ENCODE measurements around the gene TMEM263. TPM values are rescaled to one million over a fixed set of nuclear protein-coding genes. Genes with fewer than 3 reads are reported as not detected.

TMEM263 gene
- total RNA-seq, 4 donors from 2014 or later = 8.9 to 26.7 (median 15.9) TPM

DNA sequence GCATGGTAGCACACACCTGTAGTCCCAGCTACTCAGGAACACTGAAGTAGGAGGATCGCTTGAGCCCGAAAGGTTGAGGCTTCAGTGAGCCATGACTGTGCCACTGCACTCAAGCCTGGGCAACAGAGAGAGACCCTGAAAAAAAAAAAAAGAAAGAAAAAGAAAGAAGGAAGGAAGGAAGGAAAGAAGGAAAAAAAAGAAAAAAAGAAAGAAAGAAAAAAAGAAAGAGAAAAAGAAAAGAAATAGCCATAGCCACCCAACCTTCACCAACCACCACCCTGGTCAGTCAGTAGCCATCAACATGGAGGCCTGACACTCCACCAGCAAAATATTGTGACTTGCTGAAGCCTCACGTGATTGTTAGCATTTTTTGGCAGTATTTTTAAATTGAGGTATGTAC, 21.4 kb upstream of the TMEM263 start:
- ATAC-seq = no peak
- H3K4me1 ChIP-seq = no peaks in the 10 kb centered on the region
- H3K27me3 ChIP-seq = no peaks in the 10 kb centered on the region
- DNase-seq = no peak
- no peaks in the 10 kb centered on the region for H3K9me3 ChIP-seq
- H3K27ac ChIP-seq = no peak overlapping the region
- no peak overlapping the region for H3K4me3 ChIP-seq
- intact Hi-C loops (cut with DNase I; ENCODE audit: low total_unique reads) (no loop called here), in situ Hi-C loops (cut with MboI; ENCODE audit: low sequenced_read_pairs in 4 of 4) (no loop called here)
- H3K36me3 ChIP-seq = no peaks in the 10 kb centered on the region
- TF ChIP-seq, protein P1, sequence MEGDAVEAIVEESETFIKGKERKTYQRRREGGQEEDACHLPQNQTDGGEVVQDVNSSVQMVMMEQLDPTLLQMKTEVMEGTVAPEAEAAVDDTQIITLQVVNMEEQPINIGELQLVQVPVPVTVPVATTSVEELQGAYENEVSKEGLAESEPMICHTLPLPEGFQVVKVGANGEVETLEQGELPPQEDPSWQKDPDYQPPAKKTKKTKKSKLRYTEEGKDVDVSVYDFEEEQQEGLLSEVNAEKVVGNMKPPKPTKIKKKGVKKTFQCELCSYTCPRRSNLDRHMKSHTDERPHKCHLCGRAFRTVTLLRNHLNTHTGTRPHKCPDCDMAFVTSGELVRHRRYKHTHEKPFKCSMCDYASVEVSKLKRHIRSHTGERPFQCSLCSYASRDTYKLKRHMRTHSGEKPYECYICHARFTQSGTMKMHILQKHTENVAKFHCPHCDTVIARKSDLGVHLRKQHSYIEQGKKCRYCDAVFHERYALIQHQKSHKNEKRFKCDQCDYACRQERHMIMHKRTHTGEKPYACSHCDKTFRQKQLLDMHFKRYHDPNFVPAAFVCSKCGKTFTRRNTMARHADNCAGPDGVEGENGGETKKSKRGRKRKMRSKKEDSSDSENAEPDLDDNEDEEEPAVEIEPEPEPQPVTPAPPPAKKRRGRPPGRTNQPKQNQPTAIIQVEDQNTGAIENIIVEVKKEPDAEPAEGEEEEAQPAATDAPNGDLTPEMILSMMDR (IDR thresholded peaks at IDR 0.05 in 4 of 5, conservative IDR thresholded peaks at IDR 0.05 in 1 of 5) = no peak
- TF ChIP-seq POLR2A (IDR thresholded peaks at IDR 0.05) = no peak

DNA sequence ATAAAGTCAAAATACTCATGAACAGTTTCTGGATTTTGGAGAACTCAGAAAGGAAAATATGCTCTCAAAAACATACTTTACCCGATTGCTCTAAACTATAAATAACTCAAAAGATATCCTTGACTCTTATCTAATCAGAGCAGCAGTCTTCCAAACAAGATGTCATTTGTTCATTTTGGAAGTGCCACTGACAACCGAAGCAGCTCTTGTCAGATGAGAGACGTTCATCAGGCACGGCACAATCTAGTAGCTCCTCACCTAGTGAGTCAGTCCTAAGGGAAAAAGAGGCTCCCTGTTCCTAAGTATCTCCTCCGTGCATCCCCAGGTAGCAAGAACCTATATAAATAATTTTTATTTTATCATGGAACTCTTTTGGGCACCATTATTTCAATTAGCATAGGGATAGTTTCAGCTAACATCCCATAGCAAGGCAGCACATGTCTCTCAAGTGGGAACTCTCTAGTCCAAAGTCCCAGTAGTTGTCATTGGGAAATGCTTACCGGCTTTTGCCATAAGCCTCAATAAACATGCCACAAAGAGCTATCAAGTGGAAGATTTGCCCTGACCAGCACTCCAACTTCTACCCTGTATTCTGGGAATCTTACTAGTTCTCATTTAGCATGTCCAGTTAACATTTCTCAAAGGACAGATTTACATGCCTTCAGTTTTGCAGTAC, 14.1 kb upstream of the TMEM263 start:
- Histone ChIP-seq H3K36me3 (no peaks in the 10 kb centered on the region), H3K9me3 (no peaks in the 10 kb centered on the region), H3K4me3 (no peak overlapping the region), H3K27ac (no peak overlapping the region), H3K27me3 (no peaks in the 10 kb centered on the region), H3K4me1 (no peaks in the 10 kb centered on the region)
- in situ Hi-C loops (cut with MboI; ENCODE audit: low sequenced_read_pairs in 4 of 4) = no loop called here
- DNase-seq (no peak), ATAC-seq (no peak)
- intact Hi-C loops (cut with DNase I; ENCODE audit: low total_unique reads) = no loop called here
- TF ChIP-seq, protein P1 (IDR thresholded peaks at IDR 0.05 in 4 of 5, conservative IDR thresholded peaks at IDR 0.05 in 1 of 5) = no peak
- TF ChIP-seq POLR2A (IDR thresholded peaks at IDR 0.05) = no peak

DNA sequence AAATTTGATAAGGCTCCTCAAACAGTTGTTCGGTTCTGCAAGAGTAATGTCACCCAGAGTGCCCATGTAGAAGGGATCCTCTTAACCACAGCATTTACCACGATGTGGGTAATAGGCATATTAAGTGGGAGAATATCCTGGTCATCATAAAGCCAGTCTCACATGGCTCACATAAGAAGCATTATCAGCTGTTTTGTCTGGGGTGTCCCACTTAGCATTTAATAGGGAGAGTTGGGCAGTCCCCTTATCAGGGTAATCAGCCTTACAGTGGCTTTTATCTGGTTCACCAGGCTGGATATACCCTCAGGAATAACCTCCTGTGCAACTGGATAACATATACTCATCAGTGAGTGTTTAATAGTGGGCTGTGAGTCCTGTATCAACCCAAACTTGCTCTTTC, 12.9 kb upstream of the TMEM263 start:
- Histone ChIP-seq H3K9me3 (no peaks in the 10 kb centered on the region), H3K36me3 (no peaks in the 10 kb centered on the region), H3K4me3 (no peak overlapping the region), H3K27ac (no peak overlapping the region), H3K4me1 (no peaks in the 10 kb centered on the region), H3K27me3 (no peaks in the 10 kb centered on the region)
- intact Hi-C loops (cut with DNase I; ENCODE audit: low total_unique reads) = no loop called here
- ATAC-seq (no peak), DNase-seq (no peak)
- TF ChIP-seq, protein P1 (IDR thresholded peaks at IDR 0.05 in 4 of 5, conservative IDR thresholded peaks at IDR 0.05 in 1 of 5) = no peak
- no peak for TF ChIP-seq POLR2A (IDR thresholded peaks at IDR 0.05)
- in situ Hi-C loops (cut with MboI; ENCODE audit: low sequenced_read_pairs in 4 of 4) = no loop called here

- Histone ChIP-seq H3K4me1 (no peaks in the 10 kb centered on the region), H3K27me3 (no peaks in the 10 kb centered on the region), H3K4me3 (no peak overlapping the region), H3K9me3 (no peaks in the 10 kb centered on the region), H3K36me3 (no peaks in the 10 kb centered on the region), H3K27ac (no peak overlapping the region)
- TF ChIP-seq, protein P1 (IDR thresholded peaks at IDR 0.05 in 4 of 5, conservative IDR thresholded peaks at IDR 0.05 in 1 of 5) = no peak
- TF ChIP-seq POLR2A (IDR thresholded peaks at IDR 0.05) = no peak
- no peak for ATAC-seq
- intact Hi-C loops (cut with DNase I; ENCODE audit: low total_unique reads) = no loop called here
- in situ Hi-C loops (cut with MboI; ENCODE audit: low sequenced_read_pairs in 4 of 4) = no loop called here
- DNase-seq = no peak
Measured at GRCh38 chr12:106945261-106945851, 10.4 kb upstream of the TMEM263 start.

All from gastrocnemius medialis (tissue), 4 donors.